UCSD-AML1 (cell line): Measurements from ENCODE around the gene ABCB7.
"Not testable (repeated sequence)": the region's sequence is repeated elsewhere in the genome, so short reads cannot be mapped to it uniquely, and the experiment has no call there.

Experiments
- DNase-seq: peaks from one replicate; lab custom pipeline; 2025; ENCODE audit not compliant: unreplicated experiment; lab: John Stamatoyannopoulos, UW

ABCB7 gene

GRCh38 chrX:75155827-75156525 lies at the start of gene ABCB7:
ABCB7 (minus strand) TSS chrX:75156283; CDS start chrX:75156272, 11 bp downstream.
- DNase-seq: peak; percentile 60

GRCh38 chrX:75188415-75189206 lies 32.5 kb upstream of the ABCB7 start:
- DNase-seq: not testable (repeated sequence)

GRCh38 chrX:75181721-75182120 lies 25.6 kb upstream of the ABCB7 start:
- no peak for DNase-seq

GRCh38 chrX:75179536-75180293 lies 23.6 kb upstream of the ABCB7 start:
- not testable (repeated sequence) for DNase-seq

- not testable (repeated sequence) for DNase-seq
Measured at GRCh38 chrX:75172257-75172890, 16.3 kb upstream of the ABCB7 start.

- no peak for DNase-seq
Measured at GRCh38 chrX:75158054-75158453, 2.0 kb upstream of the ABCB7 start.

GRCh38 chrX:75156531-75156945 lies 455 bp upstream of the ABCB7 start:
- DNase-seq: no peak

- DNase-seq: no peak
Measured at GRCh38 chrX:75155447-75155826, 646 bp downstream of the ABCB7 start.

- no peak for DNase-seq
Measured at GRCh38 chrX:75154871-75155270, 1.2 kb downstream of the ABCB7 start.

GRCh38 chrX:75151827-75152592 lies 4.1 kb downstream of the ABCB7 start:
- DNase-seq: no peak

GRCh38 chrX:75149654-75150053 lies 6.4 kb downstream of the ABCB7 start:
- no peak for DNase-seq

- DNase-seq: no peak
Measured at GRCh38 chrX:75132672-75133071, 23.4 kb downstream of the ABCB7 start.

GRCh38 chrX:75131973-75132627 lies 24.0 kb downstream of the ABCB7 start:
- DNase-seq: no peak

- not testable (repeated sequence) for DNase-seq
Measured at GRCh38 chrX:75129069-75129468, 27.0 kb downstream of the ABCB7 start.

GRCh38 chrX:75118296-75118695 lies 37.8 kb downstream of the ABCB7 start:
- no peak for DNase-seq

GRCh38 chrX:75115707-75116413 lies 40.2 kb downstream of the ABCB7 start:
- no peak for DNase-seq

GRCh38 chrX:75114638-75115037 lies 41.4 kb downstream of the ABCB7 start:
- no peak for DNase-seq

GRCh38 chrX:75113664-75114063 lies 42.4 kb downstream of the ABCB7 start:
- no peak for DNase-seq

- no peak for DNase-seq
Measured at GRCh38 chrX:75107863-75108509, 48.1 kb downstream of the ABCB7 start.
